Epidermal melanocyte (primary cell): ENCODE measurements around the gene DCLRE1C.
"Not testable (repeated sequence)": the region's sequence is repeated elsewhere in the genome, so short reads cannot be mapped to it uniquely, and the experiment has no call there.

Experiments used
- DNase-seq: peaks from one replicate; pipeline ENCODE4 v3.0.0; 2011; ENCODE audit warnings: low spot score; ENCODE audit not compliant: insufficient read length

Gene DCLRE1C

DNA sequence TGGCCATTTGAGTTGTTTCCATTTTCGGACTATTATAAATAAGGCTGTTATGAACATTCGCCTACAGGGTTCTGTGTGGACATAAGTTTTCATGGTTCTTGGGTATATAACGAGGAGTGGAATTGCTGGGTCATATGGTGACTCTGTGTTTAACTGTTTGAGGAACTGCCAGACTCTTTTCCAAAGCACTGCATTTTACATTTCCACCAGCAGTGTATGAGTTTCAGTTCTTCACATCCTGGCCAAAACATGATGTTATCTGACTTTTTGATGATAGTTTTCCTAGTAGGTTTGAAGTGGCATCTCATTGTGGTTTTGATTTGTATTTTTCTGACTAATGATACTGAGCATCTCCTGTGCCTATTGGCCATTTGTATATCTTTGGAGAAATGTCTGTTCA, 69.8 kb downstream of the DCLRE1C start:
- no peak for DNase-seq

DNA sequence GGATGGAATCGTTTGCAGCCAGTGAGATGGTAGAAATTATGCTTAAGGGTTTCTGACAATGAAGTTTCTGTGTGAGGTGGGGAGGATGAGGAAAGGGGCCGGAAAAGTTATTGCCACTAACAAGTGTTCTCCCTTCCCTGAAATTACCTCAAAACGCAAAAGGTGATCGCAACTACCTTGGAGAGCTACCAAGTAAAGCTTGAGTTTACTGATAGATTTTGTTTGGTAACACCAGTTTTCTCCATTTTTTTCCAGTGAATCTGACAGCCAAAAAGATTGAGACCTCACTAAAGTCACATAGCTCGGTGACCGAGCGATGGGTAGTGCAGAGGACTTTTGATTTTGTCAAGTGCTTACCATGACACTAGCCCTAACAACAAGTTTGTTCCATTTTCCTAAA, 73.7 kb downstream of the DCLRE1C start:
- no peak for DNase-seq

DNA sequence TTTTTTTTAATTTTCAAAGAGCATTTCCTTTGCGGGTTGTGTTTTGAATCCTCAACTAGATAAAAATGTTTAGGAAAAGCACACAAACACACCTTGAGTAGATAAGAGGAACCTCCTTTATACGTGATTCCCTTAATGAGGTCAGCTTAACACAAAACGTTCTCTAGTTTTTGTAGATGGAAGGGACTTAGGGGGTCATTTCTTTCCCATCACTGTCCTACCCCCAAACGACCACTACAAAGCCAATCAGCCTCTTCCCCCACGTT, 74.0 kb downstream of the DCLRE1C start:
- DNase-seq: no peak

DNA sequence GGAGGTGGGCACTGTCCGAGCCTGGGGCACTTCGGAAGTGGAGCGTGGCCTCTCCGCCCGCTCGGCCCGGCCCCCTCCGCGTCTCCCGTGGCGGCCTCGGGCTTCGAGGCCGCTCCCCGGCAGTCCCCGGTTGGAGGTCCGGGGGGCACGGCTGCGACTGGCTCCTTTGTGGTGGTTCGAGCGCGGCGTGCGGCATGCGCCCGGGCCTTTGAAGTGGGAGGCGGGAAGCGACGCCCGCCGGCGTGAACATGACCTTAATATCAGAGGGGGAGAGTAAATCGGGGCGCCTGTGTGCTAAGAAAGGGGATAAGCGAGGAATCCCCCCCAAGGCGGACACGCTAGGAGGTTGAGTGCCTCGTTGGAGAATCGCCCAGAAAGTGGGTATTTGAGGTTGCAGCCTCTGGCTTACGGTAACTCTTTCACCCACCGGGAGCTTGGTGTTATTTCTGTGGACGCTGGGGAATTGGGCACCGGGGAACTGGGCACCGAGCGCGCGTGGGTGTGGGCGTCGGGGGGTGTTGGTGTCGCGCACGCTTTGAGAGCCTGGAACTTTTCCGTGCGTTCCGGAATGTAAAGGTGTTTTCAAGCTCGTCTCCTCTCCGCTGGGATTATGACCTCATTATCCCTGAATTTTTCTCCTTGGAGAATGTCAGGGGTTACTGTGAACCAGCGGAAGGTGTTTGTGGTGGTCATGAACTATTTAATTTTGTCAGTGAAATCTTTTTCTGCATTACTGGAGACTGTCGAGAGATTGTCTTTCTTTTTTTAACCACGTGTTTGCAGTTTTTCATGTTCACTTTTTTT, 74.6 kb downstream of the DCLRE1C start:
- peak; percentile 26 for DNase-seq

DNA sequence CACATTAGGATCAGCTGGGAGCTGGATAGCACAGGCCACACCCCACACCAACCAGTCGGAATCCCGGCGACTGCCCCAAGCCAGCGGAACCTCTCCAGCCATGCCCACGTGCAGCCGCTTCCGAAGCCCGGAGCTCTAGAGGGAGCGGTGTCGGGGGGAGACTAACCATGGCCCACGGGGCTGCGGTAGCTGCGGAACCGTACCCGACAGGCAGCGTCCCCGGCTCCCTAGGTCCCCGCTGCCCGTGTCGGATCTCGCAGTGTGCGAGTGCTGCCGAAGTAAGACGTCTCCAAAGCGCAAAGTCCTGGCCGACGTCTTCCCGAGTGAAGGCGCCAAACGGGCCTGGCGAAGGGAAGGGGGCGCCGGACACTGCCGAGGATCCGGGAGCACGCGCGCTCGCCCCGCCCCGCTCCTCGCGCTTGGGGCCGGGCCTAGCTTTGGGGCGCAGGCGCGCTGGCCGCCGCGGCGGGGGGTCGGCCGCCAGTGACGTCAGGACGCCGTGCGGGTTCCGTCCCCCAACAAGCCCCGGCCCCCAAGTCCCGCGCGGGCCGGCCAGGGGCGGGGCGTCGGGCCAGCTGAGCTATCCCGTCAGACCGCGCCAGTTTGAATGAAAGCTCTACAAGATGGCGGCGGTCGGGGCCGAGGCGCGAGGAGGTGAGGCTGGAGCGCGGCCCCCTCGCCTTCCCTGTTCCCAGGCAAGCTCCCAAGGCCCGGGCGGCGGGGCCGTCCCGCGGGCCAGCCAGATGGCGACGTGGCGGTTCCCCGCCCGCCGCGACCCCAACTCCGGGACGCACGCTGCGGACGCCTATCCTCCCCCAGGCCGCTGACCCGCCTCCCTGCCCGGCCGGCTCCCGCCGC, 75.4 kb downstream of the DCLRE1C start, which contains the start of gene SUV39H2:
TSS of gene SUV39H2 (plus strand) at position 601 of the 858 bp plus-strand sequence. CDS start at position 624, 23 bp downstream.
- peak; percentile 97 for DNase-seq

DNA sequence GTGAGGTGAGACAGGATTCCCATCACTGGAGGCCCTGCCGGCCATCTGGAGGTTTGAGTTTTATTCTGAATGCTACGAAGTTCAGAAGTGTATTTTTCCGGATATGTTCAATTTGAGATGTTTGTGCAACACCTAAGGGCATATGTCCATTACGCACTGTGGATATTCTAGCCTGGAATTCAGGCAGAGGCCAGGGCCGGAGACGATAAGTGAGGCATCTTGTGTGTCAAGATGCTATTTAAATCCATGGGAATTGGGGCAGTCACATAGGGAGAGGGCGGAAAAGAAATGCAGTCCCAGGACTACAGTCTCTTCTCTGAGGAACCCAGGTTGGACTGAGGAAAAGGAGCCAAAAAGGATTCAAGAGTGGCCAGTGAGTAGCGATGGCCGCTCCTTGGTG, 77.1 kb downstream of the DCLRE1C start:
- DNase-seq: no peak

DNA sequence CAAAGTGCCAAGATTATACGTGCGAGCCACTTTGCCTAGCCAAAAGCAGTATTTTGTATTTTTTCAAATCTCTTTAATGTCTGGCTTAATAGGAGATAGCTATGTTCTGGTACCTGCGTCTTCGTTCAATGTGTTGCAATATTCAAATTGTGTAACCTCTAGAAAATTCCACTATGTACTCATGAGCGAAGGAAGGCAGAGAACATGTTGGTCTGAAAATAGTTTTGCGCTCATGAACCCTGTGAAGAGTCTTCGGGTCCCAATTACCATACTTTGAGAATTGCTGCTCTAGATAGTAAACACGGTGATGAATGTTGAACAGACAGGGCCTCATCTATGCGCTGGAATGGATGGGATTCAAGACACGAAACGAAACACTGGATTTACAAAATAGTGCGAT, 78.0 kb downstream of the DCLRE1C start:
- no peak for DNase-seq

DNA sequence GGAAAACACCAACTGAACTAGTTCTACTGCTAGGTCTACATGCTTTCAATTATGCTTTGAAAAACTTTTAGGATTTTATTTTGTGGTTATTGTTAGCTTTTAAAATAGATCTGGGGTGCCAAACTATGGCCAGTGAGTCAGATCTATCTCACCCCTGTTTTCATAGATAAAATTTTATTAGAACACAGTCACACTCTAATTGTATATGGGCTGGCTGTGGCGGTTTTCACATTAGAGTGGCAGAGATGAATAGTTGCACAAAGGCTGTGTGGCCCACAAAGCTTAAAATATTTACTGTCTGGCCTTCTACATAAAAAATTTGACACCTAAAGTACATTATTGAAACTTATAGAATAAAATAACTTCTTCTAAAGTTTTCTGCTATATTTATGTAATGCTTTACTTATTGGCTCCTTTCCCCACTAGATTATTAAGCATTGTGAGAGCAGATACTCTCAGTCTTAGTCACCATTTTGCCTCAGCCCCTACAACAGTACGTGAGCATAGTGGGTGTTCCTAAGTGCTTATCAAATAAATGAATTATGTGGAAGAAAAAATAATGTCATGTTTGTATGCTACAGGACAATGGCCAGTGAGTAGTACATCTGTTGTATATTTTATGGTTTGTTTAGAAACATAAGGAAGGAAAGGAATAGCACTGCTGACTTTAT, 80.7 kb downstream of the DCLRE1C start:
- DNase-seq: no peak

DNA sequence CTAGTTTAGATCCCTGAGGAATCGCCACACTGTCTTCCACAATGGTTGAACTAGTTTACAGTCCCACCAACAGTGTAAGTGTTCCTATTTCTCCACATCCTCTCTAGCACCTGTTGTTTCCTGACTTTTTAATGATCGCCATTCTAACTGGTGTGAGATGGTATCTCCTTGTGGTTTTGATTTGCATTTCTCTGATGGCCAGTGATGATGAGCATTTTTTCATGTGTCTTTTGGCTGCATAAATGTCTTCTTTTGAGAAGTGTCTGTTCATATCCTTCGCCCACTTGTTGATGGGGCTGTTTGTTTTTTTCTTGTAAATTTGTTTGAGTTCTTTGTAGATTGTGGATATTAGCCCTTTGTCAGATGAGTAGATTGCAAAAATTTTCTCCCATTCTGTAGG, 89.0 kb downstream of the DCLRE1C start:
- DNase-seq: not testable (repeated sequence)

DNA sequence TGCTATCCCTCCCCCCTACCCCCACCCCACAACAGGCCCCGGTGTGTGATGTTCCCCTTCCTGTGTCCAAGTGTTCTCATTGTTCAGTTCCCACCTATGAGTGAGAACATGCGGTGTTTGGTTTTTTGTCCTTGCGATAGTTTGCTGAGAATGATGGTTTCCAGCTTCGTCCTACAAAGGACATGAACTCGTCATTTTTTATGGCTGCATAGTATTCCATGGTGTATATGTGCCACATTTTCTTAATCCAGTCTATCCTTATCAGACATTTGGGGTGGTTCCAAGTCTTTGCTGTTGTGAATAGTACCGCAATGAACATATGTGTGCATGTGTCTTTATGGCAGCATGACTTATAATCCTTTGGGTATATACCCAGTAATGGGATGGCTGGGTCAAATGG, 89.4 kb downstream of the DCLRE1C start:
- not testable (repeated sequence) for DNase-seq

DNA sequence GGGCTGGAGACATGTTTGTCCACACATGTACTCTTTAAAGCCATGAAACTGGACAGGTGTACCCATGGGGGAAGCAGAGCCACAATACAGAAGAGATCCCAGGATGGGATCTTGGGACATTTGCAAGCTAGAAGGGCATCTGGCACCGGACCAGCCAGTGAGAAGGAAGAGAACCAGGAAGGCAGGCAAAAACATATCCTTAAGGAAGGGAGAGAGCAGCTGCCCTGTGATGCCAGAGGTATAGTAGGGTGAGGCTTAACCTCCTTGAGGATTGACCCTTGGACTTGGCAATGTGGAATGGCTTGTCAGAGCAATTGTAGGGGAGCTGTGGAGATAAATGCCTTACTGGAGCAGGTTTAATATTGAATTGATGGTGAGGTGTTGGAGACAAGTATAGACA, 93.1 kb downstream of the DCLRE1C start:
- no peak for DNase-seq

DNA sequence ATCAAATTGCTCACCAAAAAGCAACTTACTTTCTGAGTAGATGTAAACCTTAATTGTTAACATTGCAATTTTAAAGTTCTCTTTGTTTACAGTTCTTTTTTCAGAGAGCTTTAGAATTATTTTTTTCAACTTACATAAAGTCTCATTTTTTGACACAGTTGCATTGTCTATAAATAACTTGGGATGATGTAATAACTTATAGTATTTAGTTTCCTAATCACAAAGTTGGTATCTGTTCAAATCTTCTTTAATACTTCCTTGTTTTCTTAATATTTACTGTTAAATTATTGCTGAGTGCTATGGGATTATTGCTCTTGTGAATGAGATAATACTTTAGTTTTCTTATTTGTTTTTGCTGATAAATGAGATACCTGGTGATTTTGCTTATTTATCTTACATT, 94.1 kb downstream of the DCLRE1C start:
- no peak for DNase-seq

DNA sequence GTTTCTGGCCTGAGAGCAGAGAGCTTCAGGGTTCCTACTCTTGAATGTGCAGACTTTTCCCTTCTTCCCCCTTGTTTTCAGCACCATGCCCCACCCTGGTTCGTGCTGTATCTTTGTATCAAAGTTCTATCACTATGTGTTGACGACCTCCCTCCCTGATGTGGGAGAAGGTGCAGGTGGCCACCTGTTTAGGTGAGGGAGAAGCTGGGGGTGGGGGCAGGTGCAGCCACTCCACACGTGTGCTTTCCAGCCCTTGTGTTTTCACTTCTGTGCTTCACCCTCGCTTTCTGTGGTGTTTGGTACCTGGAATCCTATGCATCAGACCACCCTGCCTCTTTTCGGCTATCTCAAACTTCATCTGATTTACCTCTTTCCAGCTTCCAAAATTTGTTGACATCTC, 94.9 kb downstream of the DCLRE1C start:
- DNase-seq: no peak

DNA sequence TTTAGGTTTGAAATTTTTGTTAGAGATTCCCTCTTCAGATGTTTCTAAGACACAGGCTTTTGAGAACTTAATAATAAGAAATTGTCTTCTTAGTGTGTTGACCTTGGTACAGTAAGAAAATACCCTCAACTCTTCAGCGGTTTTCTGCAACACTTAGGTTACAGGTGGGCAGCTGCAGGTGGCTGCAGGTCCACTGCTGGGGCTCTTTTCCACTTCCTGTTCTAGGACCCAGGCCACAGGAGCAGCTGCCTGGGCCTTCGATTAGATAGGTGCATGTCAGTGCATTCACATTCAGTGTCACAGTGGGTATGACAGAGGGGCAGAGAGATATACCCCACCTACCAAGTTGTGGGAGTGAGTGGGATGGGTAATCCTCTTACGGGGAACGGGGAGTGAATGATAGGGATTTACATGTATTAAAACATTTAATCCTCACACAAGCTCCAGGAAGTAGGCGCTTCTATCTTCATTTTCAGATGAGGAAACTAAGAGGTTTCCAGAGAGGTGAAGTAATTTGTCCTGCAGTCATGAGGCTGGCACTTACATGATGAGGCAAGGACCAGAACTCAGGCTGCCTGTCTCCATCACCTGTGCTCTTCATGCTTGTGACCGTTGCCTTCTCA, 95.4 kb downstream of the DCLRE1C start:
- DNase-seq: no peak

DNA sequence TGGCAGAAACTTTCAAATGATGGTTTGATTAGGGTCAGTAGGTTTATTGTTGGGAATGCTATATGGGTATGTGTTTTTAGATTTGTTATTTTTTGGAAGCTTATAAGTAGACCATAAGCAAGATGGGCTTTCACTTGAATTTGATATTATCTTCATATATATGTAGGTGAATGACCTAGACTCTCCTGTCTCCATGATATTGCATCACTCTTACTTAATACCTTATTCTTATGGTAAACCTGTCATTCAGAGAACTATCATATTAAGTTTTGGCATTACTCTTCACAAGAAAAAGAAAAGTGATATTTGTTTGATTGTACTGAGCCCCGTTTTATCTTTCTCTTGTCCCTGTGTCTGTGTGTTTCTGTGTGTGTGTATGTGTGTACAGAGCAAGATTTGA, 98.4 kb downstream of the DCLRE1C start:
- no peak for DNase-seq

DNA sequence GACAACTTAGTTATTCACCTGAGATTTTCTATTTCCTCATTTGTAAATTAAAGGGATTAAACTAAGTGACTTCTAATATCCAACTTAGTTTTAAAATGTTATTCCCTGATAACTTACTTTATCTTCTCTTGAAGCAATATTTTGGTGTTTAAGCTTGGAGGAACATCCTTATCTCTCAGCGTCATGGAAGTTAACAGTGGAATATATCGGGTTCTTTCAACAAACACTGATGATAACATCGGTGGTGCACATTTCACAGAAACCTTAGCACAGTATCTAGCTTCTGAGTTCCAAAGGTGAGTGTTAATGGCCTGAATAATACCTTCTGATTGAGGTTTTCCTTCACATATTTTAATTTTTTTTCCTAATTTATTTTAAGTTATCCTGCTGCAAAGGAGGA, 101.7 kb downstream of the DCLRE1C start:
- DNase-seq: no peak
